ENCODE data around the gene ID2.

- TF ChIP-seq CTCF (IDR thresholded peaks at IDR 0.05): no peak
- TF ChIP-seq POLR2A (IDR thresholded peaks at IDR 0.05): no peak
- TF ChIP-seq EP300 (IDR thresholded peaks at IDR 0.05; ENCODE audit: low read depth): no peak
These were observed 48.1 kb downstream of the ID2 start for GRCh38 chr2:8729939-8730338.

Measured in transverse colon (tissue), 3 donors.